Smooth muscle cell (in vitro differentiated cells): ENCODE results near the gene ANAPC5. TPM values are rescaled to one million over a fixed set of nuclear protein-coding genes. Genes with fewer than 3 reads are reported as not detected.
"Not testable (repeated sequence)": the region's sequence is repeated elsewhere in the genome, so short reads cannot be mapped to it uniquely, and the experiment has no call there.

ENCODE experiments used
- DNase-seq: peaks from one replicate; lab custom pipeline; 2025; ENCODE audit not compliant: unreplicated experiment; lab: John Stamatoyannopoulos, UW
- H2AFZ ChIP-seq: fragments of 200-600 bp; sonication (generic); 2 replicates; pipeline ENCODE4 v1.6.0; 2016; ENCODE audit warnings: antibody characterized with exemption, low read depth, mild to moderate bottlenecking
- H3F3A ChIP-seq: fragments of 200-600 bp; sonication (generic); 2 replicates; pipeline ENCODE4 v1.6.0; 2017; ENCODE audit warnings: antibody characterized with exemption, low read depth
- H3K27ac ChIP-seq: fragments of 200-600 bp; sonication (generic); 2 replicates; pipeline ENCODE4 v1.5.1; 2016; ENCODE audit warnings: low read depth, mild to moderate bottlenecking
- H3K27me3 ChIP-seq: fragments of 200-600 bp; sonication (generic); 2 replicates; pipeline ENCODE4 v1.6.1; 2016; ENCODE audit warnings: low read depth, mild to moderate bottlenecking
- H3K36me3 ChIP-seq: fragments of 200-600 bp; sonication (generic); 2 replicates; pipeline ENCODE4 v1.5.1; 2016; ENCODE audit warnings: low read depth
- H3K4me1 ChIP-seq: fragments of 200-600 bp; sonication (generic); 2 replicates; pipeline ENCODE4 v1.5.1; 2016; ENCODE audit warnings: low read depth
- H3K4me2 ChIP-seq: fragments of 200-600 bp; sonication (generic); 2 replicates; pipeline ENCODE4 v1.6.0; 2016; ENCODE audit warnings: mild to moderate bottlenecking
- H3K4me3 ChIP-seq: fragments of 200-600 bp; sonication (generic); 2 replicates; pipeline ENCODE4 v1.5.1; 2016; ENCODE audit warnings: mild to moderate bottlenecking
- H3K79me2 ChIP-seq: fragments of 200-600 bp; sonication (generic); 2 replicates; pipeline ENCODE4 v1.6.0; 2016; ENCODE audit warnings: low read depth, mild to moderate bottlenecking
- H3K9ac ChIP-seq: fragments of 200-600 bp; sonication (generic); 2 replicates; pipeline ENCODE4 v1.6.0; 2016; ENCODE audit warnings: low read depth
- H3K9me3 ChIP-seq: fragments of 200-600 bp; sonication (generic); replicated peaks from 2 replicates; pipeline ENCODE4 v1.5.1; 2016; ENCODE audit warnings: low read depth
- H4K20me1 ChIP-seq: fragments of 200-600 bp; sonication (generic); 2 replicates; pipeline ENCODE4 v1.6.0; 2016; ENCODE audit warnings: low read depth
- CTCF ChIP-seq: fragments of 200-600 bp; sonication (generic); IDR thresholded peaks from 2 replicates; pipeline ENCODE4 v1.5.1; 2017; ENCODE audit warnings: borderline replicate concordance, mild to moderate bottlenecking, antibody characterized with exemption; ENCODE audit not compliant: insufficient read depth, poor library complexity, severe bottlenecking
- WGBS: methylation state at CpG from one replicate; pipeline ENCODE4 v1.1.7; 2016; ENCODE audit warnings: low lambda C conversion rate; 5-methylcytosine and 5-hydroxymethylcytosine counted together
- polyA plus RNA-seq: library from polyadenylated mRNA; unstranded; fragments of >200 nt; fragmentation: Nextera tagmentation; extraction: Ambion mirVana; gene quantifications from 2 replicates; pipeline ENCODE4 v1.2.1, GENCODE V29; 2016
- total RNA-seq: library from RNA; depleted of rRNA; stranded (reverse); fragments of >200 nt; gene quantifications from 2 replicates; pipeline ENCODE4 v1.2.3, GENCODE V29; 2014

ANAPC5 gene
- total and polyA plus RNA-seq, 2 experiments from 2014 or later: 109 to 121 TPM

- Histone ChIP-seq H3K9ac (no peak overlapping the region), H3K4me1 (no peaks in the 10 kb centered on the region), H3K27me3 (no peaks in the 10 kb centered on the region), H3K4me2 (peak overlapping the region; percentile 42), H4K20me1 (no peaks in the 10 kb centered on the region), H3K79me2 (no peaks in the 10 kb centered on the region), H3K27ac (peak overlapping the region; percentile 31), H3K36me3 (no peaks in the 10 kb centered on the region), H2AFZ (peak overlapping the region; percentile 6), H3K4me3 (peak overlapping the region; percentile 1), H3K9me3 (no peaks in the 10 kb centered on the region), H3F3A (peaks cover 8% of the 10 kb centered on the region)
- DNase-seq: no peak
- WGBS: 59% methylated on average over 10 of the region's 10 CpGs
- TF ChIP-seq CTCF: no peak
Observed at GRCh38 chr12:121391619-121392324, 39.6 kb upstream of the ANAPC5 start.

GRCh38 chr12:121390856-121391255 lies 38.6 kb upstream of the ANAPC5 start:
- H3K36me3 ChIP-seq: no peaks in the 10 kb centered on the region
- H3K4me2 ChIP-seq: no peak overlapping the region
- no peak for DNase-seq
- peaks cover 8% of the 10 kb centered on the region for H3F3A ChIP-seq
- no peaks in the 10 kb centered on the region for H3K9me3 ChIP-seq
- no peaks in the 10 kb centered on the region for H4K20me1 ChIP-seq
- no peak for TF ChIP-seq CTCF
- H3K79me2 ChIP-seq: no peaks in the 10 kb centered on the region
- H3K9ac ChIP-seq: no peak overlapping the region
- no peaks in the 10 kb centered on the region for H3K4me1 ChIP-seq
- no peaks in the 10 kb centered on the region for H3K27me3 ChIP-seq
- 69% methylated on average over 2 of the region's 2 CpGs for WGBS
- H2AFZ ChIP-seq: no peak overlapping the region
- no peak overlapping the region for H3K27ac ChIP-seq
- H3K4me3 ChIP-seq: no peak overlapping the region

- no peaks in the 10 kb centered on the region for H4K20me1 ChIP-seq
- WGBS: 66% methylated on average over 5 of the region's 5 CpGs
- H3K27me3 ChIP-seq: no peaks in the 10 kb centered on the region
- no peaks in the 10 kb centered on the region for H3K79me2 ChIP-seq
- peaks cover 8% of the 10 kb centered on the region for H3F3A ChIP-seq
- no peaks in the 10 kb centered on the region for H3K36me3 ChIP-seq
- H3K27ac ChIP-seq: no peak overlapping the region
- H3K4me2 ChIP-seq: no peak overlapping the region
- no peak for TF ChIP-seq CTCF
- no peak for DNase-seq
- no peak overlapping the region for H3K9ac ChIP-seq
- no peak overlapping the region for H2AFZ ChIP-seq
- H3K9me3 ChIP-seq: no peaks in the 10 kb centered on the region
- H3K4me3 ChIP-seq: no peak overlapping the region
- no peaks in the 10 kb centered on the region for H3K4me1 ChIP-seq
Observed at GRCh38 chr12:121388421-121388981, 36.3 kb upstream of the ANAPC5 start.

- not testable (repeated sequence) for H3K9me3 ChIP-seq, H3F3A ChIP-seq, H3K4me3 ChIP-seq, DNase-seq, H2AFZ ChIP-seq, H3K36me3 ChIP-seq, H3K4me1 ChIP-seq, H3K27ac ChIP-seq, H3K79me2 ChIP-seq, H4K20me1 ChIP-seq, H3K27me3 ChIP-seq, H3K4me2 ChIP-seq, H3K9ac ChIP-seq
- WGBS: 81% methylated on average over 6 of the region's 6 CpGs
Observed at GRCh38 chr12:121384891-121385290, 32.7 kb upstream of the ANAPC5 start.
